HepG2 (cell line): ENCODE measurements around the gene ZNF17. TPM values are rescaled to one million over a fixed set of nuclear protein-coding genes. Genes with fewer than 3 reads are reported as not detected.

Experiments used
- FOSL2 ChIP-seq: sonication (generic); formaldehyde crosslinking; IDR thresholded peaks from 2 replicates; pipeline ENCODE4 v1.4.0; 2020; ENCODE audit warnings: missing genetic modification reagents
- KDM2A ChIP-seq: sonication (generic); formaldehyde crosslinking; IDR thresholded peaks from 2 replicates; pipeline ENCODE4 v1.4.0; 2020; ENCODE audit warnings: low read depth, missing genetic modification reagents, borderline replicate concordance
- KDM5A ChIP-seq: fragments of 200-600 bp; sonication (generic); IDR thresholded peaks from 2 replicates; pipeline ENCODE4 v1.7.0; 2018; ENCODE audit warnings: antibody characterized with exemption, mild to moderate bottlenecking, low read length, borderline replicate concordance
- MAZ ChIP-seq, 2 experiments: sonication (generic) in 1 of 2; formaldehyde crosslinking in 1 of 2; IDR thresholded peaks; 2 replicates each; pipeline versions ENCODE4 v1.5.0 to v1.6.1; 2012 to 2020; ENCODE audit warnings: low read depth in 2 of 2, mild to moderate bottlenecking in 2 of 2, borderline replicate concordance in 1 of 2, improper control_type of control experiment in 1 of 2, low read length in 1 of 2, missing genetic modification reagents in 1 of 2, moderate library complexity in 1 of 2
- MEIS1 ChIP-seq: sonication (generic); formaldehyde crosslinking; IDR thresholded peaks from 2 replicates; pipeline ENCODE4 v1.9.0; 2021; ENCODE audit warnings: mild to moderate bottlenecking, missing genetic modification reagents, moderate library complexity, borderline replicate concordance
- POLR2AphosphoS5 ChIP-seq: IDR thresholded peaks from 2 replicates; pipeline ENCODE4 v1.6.1; 2012; ENCODE audit warnings: low read depth, low read length
- RFX5 ChIP-seq: IDR thresholded peaks from 2 replicates; pipeline ENCODE4 v1.6.1; 2011; ENCODE audit warnings: low read depth, low read length, improper control_type of control experiment
- SIN3A ChIP-seq: IDR thresholded peaks from 2 replicates; pipeline ENCODE4 v1.6.1; 2011; ENCODE audit warnings: low read depth, mild to moderate bottlenecking, control low read depth, low read length, borderline replicate concordance
- SRSF9 ChIP-seq: fragments of 200-400 bp; formaldehyde crosslinking; IDR thresholded peaks from 2 replicates; pipeline ENCODE4 v1.6.1; 2018; ENCODE audit warnings: borderline replicate concordance, mild to moderate bottlenecking, low read depth, low read length; ENCODE audit not compliant: insufficient read depth, poor library complexity, severe bottlenecking
- TAF15 ChIP-seq: fragments of 200-400 bp; formaldehyde crosslinking; IDR thresholded peaks from one replicate; pipeline ENCODE4 v1.6.1; 2018; ENCODE audit warnings: mild to moderate bottlenecking, low read depth, low read length; ENCODE audit not compliant: poor library complexity, severe bottlenecking
- TP53 ChIP-seq: sonication (generic); formaldehyde crosslinking; conservative IDR thresholded peaks from 2 replicates; pipeline ENCODE4 v1.4.0; 2020; ENCODE audit warnings: missing genetic modification reagents
- ZNF124 ChIP-seq: sonication (generic); formaldehyde crosslinking; IDR thresholded peaks from 2 replicates; pipeline ENCODE4 v1.4.0; 2020; ENCODE audit warnings: missing genetic modification reagents
- ZNF256 ChIP-seq: sonication (generic); formaldehyde crosslinking; conservative IDR thresholded peaks from 2 replicates; pipeline ENCODE4 v1.4.0; 2020; ENCODE audit warnings: missing genetic modification reagents
- ZNF549 ChIP-seq: sonication (generic); formaldehyde crosslinking; IDR thresholded peaks from 2 replicates; pipeline ENCODE4 v1.5.0; 2020; ENCODE audit warnings: missing genetic modification reagents
- ZNF598 ChIP-seq: sonication (generic); formaldehyde crosslinking; IDR thresholded peaks from 2 replicates; pipeline ENCODE4 v1.5.1; 2020; ENCODE audit warnings: mild to moderate bottlenecking, missing genetic modification reagents, borderline replicate concordance
- ZNF644 ChIP-seq: IDR thresholded peaks from 2 replicates; pipeline ENCODE4 v1.6.1; 2016; ENCODE audit warnings: low read depth
- ZNF749 ChIP-seq: sonication (generic); formaldehyde crosslinking; IDR thresholded peaks from 2 replicates; pipeline ENCODE4 v1.8.0; 2022; ENCODE audit warnings: mild to moderate bottlenecking, missing genetic modification reagents, moderate library complexity, borderline replicate concordance
- ZSCAN9 ChIP-seq: IDR thresholded peaks from 2 replicates; pipeline ENCODE4 v1.6.1; 2016; ENCODE audit warnings: borderline replicate concordance
- polyA plus RNA-seq, 8 experiments: library from polyadenylated mRNA; depleted of rRNA in 3 of 8; stranded (reverse) in 7 of 8; unstranded in 1 of 8; fragments of >200 nt; fragmentation: Illumina TruSeq in 4 of 8; extraction: Trizol in 4 of 8; gene quantifications; 2 replicates each; pipeline versions ENCODE4 v1.2.1 to v1.2.3, GENCODE V29; 2011 to 2016; ENCODE audit warnings: low read depth in 4 of 8, missing spikeins in 1 of 8, mixed read lengths in 1 of 8; ENCODE audit not compliant: insufficient read depth in 1 of 8
- total RNA-seq, 5 experiments: library from RNA; depleted of rRNA; stranded (reverse); fragments of >200 nt; fragmentation: Illumina TruSeq; extraction: Trizol; gene quantifications; 2 replicates each; pipeline ENCODE4 v1.2.3, GENCODE V29; 2016; ENCODE audit warnings: low read depth in 1 of 5
- TF ChIP-seq, protein P1 (sequence below): fragments of 450-650 bp; IDR thresholded peaks from 2 replicates; pipeline ENCODE4 v1.6.1; 2016
- TF ChIP-seq, protein P2 (sequence below): sonication (generic); formaldehyde crosslinking; IDR thresholded peaks from 2 replicates; pipeline ENCODE4 v1.8.0; 2022; ENCODE audit warnings: mild to moderate bottlenecking, missing genetic modification reagents; ENCODE audit not compliant: insufficient replicate concordance
- TF ChIP-seq, protein P3 (sequence below), 2 experiments: sonication (generic) in 1 of 2; formaldehyde crosslinking in 1 of 2; IDR thresholded peaks; 2 replicates each; pipeline versions ENCODE4 v1.4.0 to v1.6.1; 2016 to 2020; ENCODE audit warnings: borderline replicate concordance in 1 of 2, low read depth in 1 of 2, mild to moderate bottlenecking in 1 of 2, missing genetic modification reagents in 1 of 2

Gene ZNF17
- total and polyA plus RNA-seq, 2 of the 13 experiments (the other 11 are each of a cell fraction or from before 2014, with no cell fraction given): 3.7 to 10.1 TPM

DNA sequence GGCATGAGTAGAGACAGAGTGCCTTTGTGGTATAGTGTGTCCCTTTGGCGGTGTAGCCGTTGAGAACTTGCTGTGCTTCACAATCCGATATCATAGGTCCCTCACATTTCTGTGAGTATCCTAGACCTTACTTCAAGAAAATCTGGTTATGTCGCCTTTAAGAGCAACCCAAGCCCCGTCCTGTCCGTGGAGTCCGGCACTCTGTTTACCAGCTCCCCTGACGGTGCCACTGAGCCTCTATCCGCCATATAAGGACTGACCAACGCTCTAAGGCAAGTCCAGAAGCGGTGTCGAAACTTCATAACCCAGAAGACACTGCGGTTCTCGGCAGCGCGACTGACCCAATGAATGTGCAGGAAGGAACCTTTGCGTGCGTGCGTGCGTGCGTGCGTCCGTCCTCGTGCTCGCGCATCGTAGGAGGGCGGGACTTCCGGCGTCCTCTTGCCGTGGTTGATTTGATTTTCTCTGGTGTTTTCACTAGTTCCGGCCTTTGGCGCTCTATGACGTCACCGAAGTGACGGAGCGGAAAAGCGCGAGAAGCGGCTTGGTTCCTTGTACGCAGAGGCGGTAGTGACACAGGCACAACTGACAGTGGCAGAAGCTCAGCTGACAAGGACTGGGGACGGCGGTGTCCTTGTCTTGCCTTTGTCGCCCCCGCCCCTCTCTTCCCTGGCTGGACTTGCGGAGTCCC is 47.8 kb upstream of the ZNF17 start, which contains the start of the genes TRAPPC2B and ZNF547 (continued):
- TF ChIP-seq ZSCAN9 (CRISPR knock-in tag) (no peak; the same call in 1 of the 2 replicates), TAF15 (no peak), ZNF256 (CRISPR knock-in tag) (no peak), SIN3A (peak; percentile 74; the same call in 1 of the 2 replicates), TP53 (CRISPR knock-in tag) (no peak), KDM2A (peak; percentile 89), ZNF549 (CRISPR knock-in tag) (no peak), FOSL2 (no peak; the same call in 1 of the 2 replicates), ZNF644 (CRISPR knock-in tag) (peak; percentile 30; the same call in 1 of the 2 replicates), SRSF9 (no peak), ZNF598 (CRISPR knock-in tag) (peak; percentile 82; the same call in 1 of the 2 replicates), RFX5 (peak; percentile 55; the same call in 1 of the 2 replicates), POLR2AphosphoS5 (peak; percentile 92), MAZ (IDR thresholded peaks at IDR 0.05; ENCODE audit: borderline replicate concordance, low read depth, low read length) (no peak), MAZ (CRISPR knock-in tag; IDR thresholded peaks at IDR 0.05; ENCODE audit: low read depth) (peak; percentile 73), MEIS1 (CRISPR knock-in tag) (0 out of 2 replicates have a peak, but pooled peaks have one; percentile 20), ZNF749 (no peak), KDM5A (peak; percentile 71; the same call in 1 of the 2 replicates), ZNF124 (CRISPR knock-in tag) (0 out of 2 replicates have a peak, but pooled peaks have one; percentile 50)
- TF ChIP-seq, protein P1, sequence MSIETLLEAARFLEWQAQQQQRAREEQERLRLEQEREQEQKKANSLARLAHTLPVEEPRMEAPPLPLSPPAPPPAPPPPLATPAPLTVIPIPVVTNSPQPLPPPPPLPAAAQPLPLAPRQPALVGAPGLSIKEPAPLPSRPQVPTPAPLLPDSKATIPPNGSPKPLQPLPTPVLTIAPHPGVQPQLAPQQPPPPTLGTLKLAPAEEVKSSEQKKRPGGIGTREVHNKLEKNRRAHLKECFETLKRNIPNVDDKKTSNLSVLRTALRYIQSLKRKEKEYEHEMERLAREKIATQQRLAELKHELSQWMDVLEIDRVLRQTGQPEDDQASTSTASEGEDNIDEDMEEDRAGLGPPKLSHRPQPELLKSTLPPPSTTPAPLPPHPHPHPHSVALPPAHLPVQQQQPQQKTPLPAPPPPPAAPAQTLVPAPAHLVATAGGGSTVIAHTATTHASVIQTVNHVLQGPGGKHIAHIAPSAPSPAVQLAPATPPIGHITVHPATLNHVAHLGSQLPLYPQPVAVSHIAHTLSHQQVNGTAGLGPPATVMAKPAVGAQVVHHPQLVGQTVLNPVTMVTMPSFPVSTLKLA: peak; percentile 74
- TF ChIP-seq, protein P2, sequence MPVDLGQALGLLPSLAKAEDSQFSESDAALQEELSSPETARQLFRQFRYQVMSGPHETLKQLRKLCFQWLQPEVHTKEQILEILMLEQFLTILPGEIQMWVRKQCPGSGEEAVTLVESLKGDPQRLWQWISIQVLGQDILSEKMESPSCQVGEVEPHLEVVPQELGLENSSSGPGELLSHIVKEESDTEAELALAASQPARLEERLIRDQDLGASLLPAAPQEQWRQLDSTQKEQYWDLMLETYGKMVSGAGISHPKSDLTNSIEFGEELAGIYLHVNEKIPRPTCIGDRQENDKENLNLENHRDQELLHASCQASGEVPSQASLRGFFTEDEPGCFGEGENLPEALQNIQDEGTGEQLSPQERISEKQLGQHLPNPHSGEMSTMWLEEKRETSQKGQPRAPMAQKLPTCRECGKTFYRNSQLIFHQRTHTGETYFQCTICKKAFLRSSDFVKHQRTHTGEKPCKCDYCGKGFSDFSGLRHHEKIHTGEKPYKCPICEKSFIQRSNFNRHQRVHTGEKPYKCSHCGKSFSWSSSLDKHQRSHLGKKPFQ (CRISPR knock-in tag): no peak
- TF ChIP-seq, protein P3, sequence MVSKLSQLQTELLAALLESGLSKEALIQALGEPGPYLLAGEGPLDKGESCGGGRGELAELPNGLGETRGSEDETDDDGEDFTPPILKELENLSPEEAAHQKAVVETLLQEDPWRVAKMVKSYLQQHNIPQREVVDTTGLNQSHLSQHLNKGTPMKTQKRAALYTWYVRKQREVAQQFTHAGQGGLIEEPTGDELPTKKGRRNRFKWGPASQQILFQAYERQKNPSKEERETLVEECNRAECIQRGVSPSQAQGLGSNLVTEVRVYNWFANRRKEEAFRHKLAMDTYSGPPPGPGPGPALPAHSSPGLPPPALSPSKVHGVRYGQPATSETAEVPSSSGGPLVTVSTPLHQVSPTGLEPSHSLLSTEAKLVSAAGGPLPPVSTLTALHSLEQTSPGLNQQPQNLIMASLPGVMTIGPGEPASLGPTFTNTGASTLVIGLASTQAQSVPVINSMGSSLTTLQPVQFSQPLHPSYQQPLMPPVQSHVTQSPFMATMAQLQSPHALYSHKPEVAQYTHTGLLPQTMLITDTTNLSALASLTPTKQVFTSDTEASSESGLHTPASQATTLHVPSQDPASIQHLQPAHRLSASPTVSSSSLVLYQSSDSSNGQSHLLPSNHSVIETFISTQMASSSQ (IDR thresholded peaks at IDR 0.05; ENCODE audit: low read depth): no peak
- TF ChIP-seq, protein P3 (CRISPR knock-in tag; IDR thresholded peaks at IDR 0.05; ENCODE audit: borderline replicate concordance): peak; percentile 64; the same call in 1 of the 2 replicates
